Activated B cell treated with CpG ODN at 0.5 μM for 24 hours (primary cell): Measurements from ENCODE around the gene BRCA2. TPM values are rescaled to one million over a fixed set of nuclear protein-coding genes. Genes with fewer than 3 reads are reported as not detected.

Experiments
- ATAC-seq: fragments of 200-7000 bp; cut with Tn5 transposase; one replicate; pipeline ENCODE4 v1.10.0; 2021; ENCODE audit warnings: low read depth, mild to moderate bottlenecking, moderate library complexity
- CTCF ChIA-PET: fragments of 350-600 bp; sonication (Branson Sonifier 250); formaldehyde crosslinking; loops from one replicate; lab custom pipeline; 2021; ENCODE audit warnings: antibody characterized with exemption; lab: Charles Lee
- POLR2A ChIA-PET: fragments of 350-600 bp; sonication (Branson Sonifier 250); formaldehyde crosslinking; loops from one replicate; lab custom pipeline; 2021; ENCODE audit warnings: antibody characterized with exemption; lab: Charles Lee
- DNase-seq: peaks from one replicate; pipeline ENCODE4 v3.0.0; 2022
- H3K27ac Mint-ChIP-seq: one replicate; pipeline ENCODE4 v1.8.0; 2020; ENCODE audit warnings: mixed read lengths
- H3K27me3 Mint-ChIP-seq: one replicate; pipeline ENCODE4 v1.8.0; 2021; ENCODE audit warnings: mixed read lengths
- H3K36me3 Mint-ChIP-seq: one replicate; pipeline ENCODE4 v1.8.0; 2021; ENCODE audit warnings: low read depth, mixed read lengths
- H3K4me1 Mint-ChIP-seq: one replicate; pipeline ENCODE4 v1.8.0; 2021; ENCODE audit warnings: mixed read lengths
- H3K4me3 Mint-ChIP-seq: one replicate; pipeline ENCODE4 v1.8.0; 2020; ENCODE audit warnings: mild to moderate bottlenecking, mixed read lengths
- H3K9me3 Mint-ChIP-seq: one replicate; pipeline ENCODE4 v1.8.0; 2020; ENCODE audit warnings: mixed read lengths
- intact Hi-C: fragments of 100-400 bp; cut with micrococcal nuclease; formaldehyde crosslinking; loops from one replicate; pipeline ENCODE4 v1.15.1; 2024
- total RNA-seq: library from RNA; stranded (reverse); gene quantifications from 2 replicates; pipeline ENCODE4 v1.2.3, GENCODE V29; 2022
- TF ChIP-seq, protein P1 (sequence below): fragments of 200-600 bp; IDR thresholded peaks from one replicate; pipeline ENCODE4 v1.8.0; 2022; ENCODE audit warnings: antibody characterized with exemption, mild to moderate bottlenecking

Gene BRCA2
- total RNA-seq, 1 donor from 2014 or later = 6.6 TPM

- POLR2A ChIA-PET = interaction anchor here (0.6 to 3.1 kb wide), 19 partner anchors 10 to 506 kb away, joined by 3 to 64 read pairs (median 4); partner anchors contain the start of genes BRCA2, N4BP2L2, PDS5B and ZAR1L
- peak; percentile 15 for ATAC-seq
- TF ChIP-seq, protein P1, sequence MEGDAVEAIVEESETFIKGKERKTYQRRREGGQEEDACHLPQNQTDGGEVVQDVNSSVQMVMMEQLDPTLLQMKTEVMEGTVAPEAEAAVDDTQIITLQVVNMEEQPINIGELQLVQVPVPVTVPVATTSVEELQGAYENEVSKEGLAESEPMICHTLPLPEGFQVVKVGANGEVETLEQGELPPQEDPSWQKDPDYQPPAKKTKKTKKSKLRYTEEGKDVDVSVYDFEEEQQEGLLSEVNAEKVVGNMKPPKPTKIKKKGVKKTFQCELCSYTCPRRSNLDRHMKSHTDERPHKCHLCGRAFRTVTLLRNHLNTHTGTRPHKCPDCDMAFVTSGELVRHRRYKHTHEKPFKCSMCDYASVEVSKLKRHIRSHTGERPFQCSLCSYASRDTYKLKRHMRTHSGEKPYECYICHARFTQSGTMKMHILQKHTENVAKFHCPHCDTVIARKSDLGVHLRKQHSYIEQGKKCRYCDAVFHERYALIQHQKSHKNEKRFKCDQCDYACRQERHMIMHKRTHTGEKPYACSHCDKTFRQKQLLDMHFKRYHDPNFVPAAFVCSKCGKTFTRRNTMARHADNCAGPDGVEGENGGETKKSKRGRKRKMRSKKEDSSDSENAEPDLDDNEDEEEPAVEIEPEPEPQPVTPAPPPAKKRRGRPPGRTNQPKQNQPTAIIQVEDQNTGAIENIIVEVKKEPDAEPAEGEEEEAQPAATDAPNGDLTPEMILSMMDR = no peak
- Mint-ChIP-seq H3K27me3 (no peaks in the 10 kb centered on the region), H3K27ac (peak overlapping the region; percentile 99), H3K4me1 (peaks cover 44% of the 10 kb centered on the region), H3K9me3 (no peaks in the 10 kb centered on the region), H3K4me3 (peak overlapping the region; percentile 95), H3K36me3 (peaks cover 28% of the 10 kb centered on the region)
- DNase-seq = no peak
- intact Hi-C loops = loop anchor here (1.0 to 5.0 kb wide), 8 partner anchors 14 to 517 kb away; partner anchors contain the start of genes BRCA2, FRY, N4BP2L2 and ZAR1L
- CTCF ChIA-PET = interaction anchor here (1.0 kb wide), 1 partner anchor 113 kb away, joined by 4 read pairs; the partner anchor contains the start of genes BRCA2 and ZAR1L
These were observed 113.5 kb downstream of the BRCA2 start for GRCh38 chr13:32428581-32429432.

GRCh38 chr13:32429433-32429909 is 114.2 kb downstream of the BRCA2 start:
- no peaks in the 10 kb centered on the region for H3K27me3 Mint-ChIP-seq
- H3K36me3 Mint-ChIP-seq = peaks cover 22% of the 10 kb centered on the region
- no peak overlapping the region for H3K4me3 Mint-ChIP-seq
- H3K27ac Mint-ChIP-seq = peak overlapping the region; percentile 99
- CTCF ChIA-PET = interaction anchor here (1.0 kb wide), 1 partner anchor 157 kb away, joined by 3 read pairs; the partner anchor contains the start of gene PDS5B
- intact Hi-C loops = loop anchor here (5.0 kb wide), 3 partner anchors 47 to 517 kb away; partner anchors contain the start of gene FRY
- DNase-seq = no peak
- H3K4me1 Mint-ChIP-seq = peaks cover 37% of the 10 kb centered on the region
- POLR2A ChIA-PET = interaction anchor here (1.4 to 1.6 kb wide), 2 partner anchors 109 to 114 kb away, joined by 4 to 7 read pairs; partner anchors contain the start of genes BRCA2, N4BP2L2 and ZAR1L
- no peak for ATAC-seq
- no peaks in the 10 kb centered on the region for H3K9me3 Mint-ChIP-seq
- TF ChIP-seq, protein P1 = no peak

DNA sequence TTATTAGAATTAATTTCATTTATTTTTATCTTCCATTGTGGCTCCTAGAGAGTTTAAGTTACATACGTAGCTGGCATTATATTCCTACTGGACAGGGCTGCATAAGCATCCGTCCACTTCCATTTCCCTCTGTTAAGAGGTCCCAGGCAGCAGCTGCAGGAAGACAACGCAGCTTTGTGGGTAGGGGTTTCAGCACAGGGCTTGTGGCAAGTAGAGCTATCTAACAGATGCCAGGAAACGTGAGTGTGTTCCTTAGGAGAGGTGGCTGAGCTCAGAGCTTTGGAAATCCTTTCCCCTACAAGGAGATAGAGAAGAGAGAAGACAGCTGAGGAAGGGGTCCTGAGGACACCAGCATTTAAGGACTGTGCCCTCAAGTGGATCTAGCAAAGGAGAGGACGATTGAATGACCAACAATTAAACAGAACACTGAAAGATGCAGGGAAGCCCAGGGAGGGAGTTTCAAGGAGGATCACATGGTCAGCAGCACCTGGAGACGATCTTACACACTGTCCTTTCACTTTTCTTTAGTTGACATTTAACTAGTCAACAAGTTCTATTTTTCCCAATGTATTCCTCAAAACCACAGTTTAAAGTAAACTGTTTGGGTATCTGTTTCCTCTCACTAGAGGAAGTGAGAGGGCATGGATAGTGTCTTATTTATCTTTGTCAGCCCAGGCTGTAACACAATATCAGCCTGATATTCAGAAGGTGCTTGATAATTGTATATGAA is 114.9 kb downstream of the BRCA2 start:
- no peaks in the 10 kb centered on the region for H3K27me3 Mint-ChIP-seq
- TF ChIP-seq, protein P1 = no peak
- H3K4me3 Mint-ChIP-seq = no peak overlapping the region
- CTCF ChIA-PET = interaction anchor here (1.0 kb wide), 1 partner anchor 156 kb away, joined by 3 read pairs; the partner anchor contains the start of gene PDS5B
- peaks cover 20% of the 10 kb centered on the region for H3K36me3 Mint-ChIP-seq
- no peaks in the 10 kb centered on the region for H3K9me3 Mint-ChIP-seq
- intact Hi-C loops = no loop called here
- DNase-seq (no peak), ATAC-seq (no peak)
- POLR2A ChIA-PET = interaction anchor here (1.4 to 1.6 kb wide), 2 partner anchors 108 to 115 kb away, joined by 4 to 7 read pairs; partner anchors contain the start of genes BRCA2, N4BP2L2 and ZAR1L
- H3K4me1 Mint-ChIP-seq = peaks cover 35% of the 10 kb centered on the region
- H3K27ac Mint-ChIP-seq = peak overlapping the region; percentile 31

GRCh38 chr13:32431361-32431760 is 116.1 kb downstream of the BRCA2 start:
- intact Hi-C loops = no loop called here
- TF ChIP-seq, protein P1 = no peak
- peaks cover 23% of the 10 kb centered on the region for H3K4me1 Mint-ChIP-seq
- peaks cover 13% of the 10 kb centered on the region for H3K36me3 Mint-ChIP-seq
- no peaks in the 10 kb centered on the region for H3K27me3 Mint-ChIP-seq
- no peak overlapping the region for H3K4me3 Mint-ChIP-seq
- H3K27ac Mint-ChIP-seq = no peak overlapping the region
- no peak for DNase-seq
- ChIA-PET CTCF (no interaction called here), POLR2A (no interaction called here)
- H3K9me3 Mint-ChIP-seq = no peaks in the 10 kb centered on the region
- ATAC-seq = no peak
